HG03575 (cell line): ENCODE data around the gene RPL27.
"Not testable (repeated sequence)": the region's sequence is repeated elsewhere in the genome, so short reads cannot be mapped to it uniquely, and the experiment has no call there.

Experiments used
- ATAC-seq: cut with Tn5 transposase; IDR thresholded peaks from one replicate; pipeline ENCODE4 v1.9.1; 2021; ENCODE audit not compliant: unreplicated experiment, insufficient number of reproducible peaks, low FRiP score; ENCODE audit errors: extremely low read depth

Gene RPL27

DNA sequence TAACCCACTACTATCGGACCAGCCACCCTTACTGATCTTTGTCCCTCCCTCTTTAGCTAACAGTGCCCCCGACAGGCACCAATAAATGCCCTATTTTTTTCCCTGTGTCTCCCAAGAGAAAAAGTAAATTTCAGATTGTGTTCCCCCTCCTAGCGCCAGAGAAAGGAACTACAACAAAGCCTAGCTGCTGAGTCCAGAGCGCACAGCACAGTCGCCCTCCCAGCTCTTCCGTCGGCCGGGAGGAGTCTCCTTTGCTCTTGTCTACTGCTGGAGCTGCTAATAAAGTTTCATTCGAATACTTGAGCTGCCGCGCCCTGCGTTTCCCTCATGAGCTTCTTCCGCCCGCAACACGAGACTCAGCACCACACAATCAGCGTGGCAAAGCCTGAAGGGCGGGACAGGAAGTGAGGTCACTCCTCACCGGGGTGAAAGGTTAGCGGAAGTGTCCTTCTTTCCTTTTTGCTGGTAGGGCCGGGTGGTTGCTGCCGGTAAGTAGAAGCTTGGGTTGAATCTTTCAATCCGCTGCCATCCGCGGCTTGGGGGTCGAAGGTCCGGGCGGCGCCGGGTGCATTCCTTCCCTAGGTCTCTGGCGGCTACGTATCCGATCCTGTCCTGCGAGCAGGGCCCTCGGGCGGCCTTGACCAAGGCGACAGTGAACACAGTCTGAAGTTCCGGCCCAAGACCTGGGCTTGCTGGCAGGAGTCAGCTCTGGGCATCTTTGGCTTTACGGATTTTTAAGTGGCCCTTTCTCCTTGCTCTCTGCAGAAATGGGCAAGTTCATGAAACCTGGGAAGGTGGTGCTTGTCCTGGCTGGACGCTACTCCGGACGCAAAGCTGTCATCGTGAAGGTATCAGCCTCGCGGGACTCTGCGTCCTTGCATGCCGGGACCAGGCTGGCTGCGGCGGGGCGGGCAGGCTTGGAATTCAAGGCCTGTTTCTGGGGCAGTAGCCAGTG, at the start of gene RPL27:
TSS of gene RPL27 (plus strand) at position 436 of the 955 bp plus-strand sequence. CDS start at position 768, 332 bp downstream.
- ATAC-seq: peak; percentile 57

DNA sequence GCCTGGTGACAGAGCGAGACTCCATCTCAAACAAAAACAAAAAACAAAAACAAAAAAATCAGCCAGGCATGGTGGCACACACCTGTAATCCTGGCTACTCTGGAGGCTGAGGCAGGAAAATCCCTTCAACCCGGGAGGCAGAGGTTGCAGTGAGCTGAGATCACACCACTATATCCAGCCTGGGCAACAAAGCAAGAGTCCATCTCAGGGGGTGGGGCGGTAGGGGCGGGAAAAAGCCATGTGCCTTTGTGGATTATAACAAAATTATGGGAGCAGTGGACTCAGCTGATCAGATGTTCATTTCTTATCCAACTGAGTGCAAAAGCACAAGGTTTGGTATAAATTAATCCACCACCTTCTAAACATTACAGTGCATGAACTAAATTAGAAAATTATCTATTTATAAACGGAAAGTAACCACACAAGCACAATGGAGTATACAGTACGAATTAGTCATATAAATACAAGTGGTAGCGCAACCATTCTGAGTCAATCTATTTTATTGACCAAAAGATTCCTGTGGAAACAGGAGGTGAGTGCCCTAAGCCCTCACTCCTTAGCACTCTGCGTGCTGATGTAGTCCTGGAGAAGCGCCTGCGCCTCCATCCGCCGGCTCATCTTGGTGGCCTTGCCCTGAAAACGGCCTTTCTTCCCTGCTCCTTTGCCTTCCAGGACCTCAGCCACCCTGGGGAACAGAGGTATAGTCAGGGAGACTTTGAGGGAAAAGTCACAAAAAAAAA, 48.0 kb upstream of the RPL27 start:
- ATAC-seq: no peak

DNA sequence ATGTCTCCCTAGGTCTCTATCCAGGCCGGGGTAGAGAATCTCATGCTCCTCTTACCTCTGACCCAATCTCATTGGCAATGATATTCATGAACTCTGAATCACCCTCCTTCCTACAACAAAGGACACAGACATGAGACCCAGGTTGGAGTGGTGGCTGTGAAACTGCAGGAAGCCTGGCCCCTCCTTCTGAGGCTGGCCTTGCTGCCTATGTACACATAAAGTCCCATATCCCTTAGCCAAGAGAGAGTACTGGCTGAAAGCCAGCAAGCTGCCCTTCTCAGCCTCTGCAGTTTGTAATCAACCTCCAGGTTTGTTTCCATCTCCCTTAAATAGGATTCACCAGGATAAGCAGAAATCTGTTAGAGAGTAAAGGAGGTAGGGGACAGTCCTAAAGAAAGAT, 44.5 kb upstream of the RPL27 start:
- no peak for ATAC-seq

DNA sequence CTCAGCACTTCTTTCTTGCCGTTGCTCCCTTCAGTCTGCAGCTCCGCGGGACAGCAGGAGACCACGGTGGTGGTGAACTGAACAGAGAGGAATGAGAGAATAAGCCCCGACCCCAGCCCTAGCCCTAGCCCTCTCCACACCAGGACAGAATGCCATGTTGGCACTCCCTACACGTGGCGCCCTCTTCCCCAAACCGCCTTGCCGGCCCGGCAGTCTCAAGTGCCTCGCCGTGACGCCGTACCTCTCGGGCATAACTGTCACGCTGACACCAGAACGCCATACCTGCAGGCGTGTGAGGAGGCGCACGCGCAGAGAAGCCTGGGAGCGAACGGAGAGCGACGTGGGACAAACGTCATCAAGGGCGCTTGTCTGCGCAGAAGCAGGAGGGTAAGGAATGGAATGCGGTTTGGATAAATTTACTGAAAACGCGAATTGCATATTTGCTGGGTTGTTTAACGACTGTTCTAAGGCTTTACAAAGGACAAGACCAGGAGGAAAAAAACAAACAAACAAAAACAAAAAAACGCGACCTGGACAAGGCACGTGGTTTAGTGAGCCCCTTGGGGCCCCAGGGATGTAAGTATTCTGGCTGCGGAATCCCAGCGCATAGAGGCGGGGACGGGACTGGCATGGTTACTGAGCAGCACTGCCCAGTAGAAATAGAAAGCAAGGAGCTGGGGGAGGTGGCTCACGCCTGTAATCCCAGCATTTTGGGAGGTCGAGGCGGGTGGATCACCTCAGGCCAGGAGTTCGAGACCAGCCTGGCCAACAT, 33.9 kb upstream of the RPL27 start, which contains the start of gene AARSD1:
TSS of gene AARSD1 (minus strand) at position 294 of the 772 bp plus-strand sequence. CDS start at position 280, 14 bp downstream.
- ATAC-seq: no peak

DNA sequence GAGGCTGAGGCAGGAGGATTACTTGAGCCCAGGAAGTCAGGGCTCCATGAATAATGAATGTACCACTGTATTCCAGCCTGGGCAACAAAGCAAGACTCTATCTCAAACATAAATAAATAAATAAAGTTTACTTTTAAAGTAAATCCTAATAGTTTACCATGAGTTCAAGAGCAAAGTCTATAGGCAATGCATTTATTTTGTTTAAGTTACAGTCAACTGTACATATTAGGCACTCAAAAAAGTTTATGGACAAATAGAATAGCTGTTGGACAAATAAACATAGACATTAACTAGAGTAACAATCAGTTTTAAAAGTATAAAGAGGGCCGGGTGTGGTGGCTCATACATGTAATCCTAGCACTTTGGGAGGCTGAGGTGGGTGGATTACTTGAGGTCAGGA, 30.3 kb upstream of the RPL27 start:
- no peak for ATAC-seq

DNA sequence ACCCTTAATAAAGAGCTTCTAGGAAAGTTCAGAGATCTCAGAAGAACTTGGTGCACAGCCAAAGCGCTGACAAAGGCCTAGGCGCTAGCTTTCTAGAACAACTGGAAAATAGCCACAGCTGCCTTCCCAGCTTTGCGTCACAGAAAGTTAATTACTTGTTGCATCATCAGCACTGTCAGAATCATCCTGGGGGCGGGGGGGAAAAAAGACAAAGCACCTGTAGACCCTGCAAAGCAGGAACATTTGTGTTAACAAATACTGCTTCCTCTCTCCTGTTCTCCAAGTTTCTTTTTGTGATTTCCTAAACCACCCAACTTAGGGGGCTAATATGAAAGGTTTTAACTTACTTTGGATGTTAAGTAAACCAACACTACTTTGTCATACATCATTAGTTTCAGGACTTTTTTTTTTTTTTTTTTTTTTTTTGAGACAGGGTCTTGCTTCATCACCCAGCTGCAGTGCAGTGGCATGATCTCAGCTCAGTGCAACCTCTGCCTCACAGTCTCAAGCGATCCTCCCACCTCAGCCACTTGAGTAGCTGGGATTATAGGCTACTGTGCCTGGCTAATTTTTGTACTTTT, 29.1 kb upstream of the RPL27 start:
- no peak for ATAC-seq

DNA sequence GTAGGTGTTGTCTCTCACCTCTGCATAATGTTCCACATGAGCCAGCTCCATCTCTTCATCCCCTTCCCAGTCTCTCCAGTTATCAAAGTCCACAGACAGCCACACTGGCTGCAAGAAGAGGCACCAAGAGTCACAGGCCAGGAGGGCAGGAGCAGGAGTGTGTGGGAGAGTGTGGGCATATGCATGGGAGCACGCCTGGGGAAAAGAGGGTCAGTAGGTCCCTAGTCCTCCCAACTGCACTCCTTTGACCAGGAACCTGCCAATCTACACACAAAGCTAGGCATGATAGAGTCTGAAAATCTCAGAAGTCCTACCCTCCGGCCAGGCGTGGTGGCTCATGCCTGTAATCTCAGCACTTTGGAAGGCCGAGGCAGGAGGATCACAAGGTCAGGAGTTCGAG, 26.6 kb upstream of the RPL27 start:
- ATAC-seq: no peak

DNA sequence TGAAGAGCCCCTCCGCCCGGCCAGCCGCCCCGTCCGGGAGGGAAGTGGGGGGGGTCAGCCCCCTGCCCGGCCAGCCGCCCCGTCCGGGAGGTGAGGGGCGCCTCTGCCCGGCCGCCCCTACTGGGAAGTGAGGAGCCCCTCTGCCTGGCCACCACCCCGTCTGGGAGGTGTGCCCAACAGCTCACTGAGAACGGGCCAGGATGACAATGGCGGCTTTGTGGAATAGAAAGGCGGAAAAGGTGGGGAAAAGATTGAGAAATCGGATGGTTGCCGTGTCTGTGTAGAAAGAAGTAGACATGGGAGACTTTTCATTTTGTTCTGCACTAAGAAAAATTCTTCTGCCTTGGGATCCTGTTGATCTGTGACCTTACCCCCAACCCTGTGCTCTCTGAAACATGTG, 24.9 kb upstream of the RPL27 start:
- ATAC-seq: not testable (repeated sequence)

DNA sequence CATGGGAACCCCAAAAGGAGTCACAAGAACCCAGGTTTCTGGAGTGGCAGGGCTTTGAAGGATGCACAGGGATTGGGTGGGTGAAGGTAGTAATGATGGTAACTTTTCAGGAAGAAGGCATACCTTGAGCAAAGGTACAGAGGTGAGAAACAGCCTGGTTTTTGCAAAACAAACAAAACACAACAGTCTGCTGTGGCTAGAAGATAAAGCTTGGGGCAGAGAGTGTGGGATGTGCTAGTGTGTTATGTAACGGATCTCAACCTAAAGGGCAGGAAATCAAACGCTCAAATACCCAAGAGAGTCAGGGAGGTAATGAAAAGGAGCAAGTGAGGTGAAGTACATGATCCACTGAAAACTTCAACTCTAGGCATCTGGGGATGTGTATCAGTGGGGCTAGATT, 23.0 kb upstream of the RPL27 start:
- no peak for ATAC-seq

GRCh38 chr17:42975701-42976100, 22.5 kb upstream of the RPL27 start:
- not testable (repeated sequence) for ATAC-seq

DNA sequence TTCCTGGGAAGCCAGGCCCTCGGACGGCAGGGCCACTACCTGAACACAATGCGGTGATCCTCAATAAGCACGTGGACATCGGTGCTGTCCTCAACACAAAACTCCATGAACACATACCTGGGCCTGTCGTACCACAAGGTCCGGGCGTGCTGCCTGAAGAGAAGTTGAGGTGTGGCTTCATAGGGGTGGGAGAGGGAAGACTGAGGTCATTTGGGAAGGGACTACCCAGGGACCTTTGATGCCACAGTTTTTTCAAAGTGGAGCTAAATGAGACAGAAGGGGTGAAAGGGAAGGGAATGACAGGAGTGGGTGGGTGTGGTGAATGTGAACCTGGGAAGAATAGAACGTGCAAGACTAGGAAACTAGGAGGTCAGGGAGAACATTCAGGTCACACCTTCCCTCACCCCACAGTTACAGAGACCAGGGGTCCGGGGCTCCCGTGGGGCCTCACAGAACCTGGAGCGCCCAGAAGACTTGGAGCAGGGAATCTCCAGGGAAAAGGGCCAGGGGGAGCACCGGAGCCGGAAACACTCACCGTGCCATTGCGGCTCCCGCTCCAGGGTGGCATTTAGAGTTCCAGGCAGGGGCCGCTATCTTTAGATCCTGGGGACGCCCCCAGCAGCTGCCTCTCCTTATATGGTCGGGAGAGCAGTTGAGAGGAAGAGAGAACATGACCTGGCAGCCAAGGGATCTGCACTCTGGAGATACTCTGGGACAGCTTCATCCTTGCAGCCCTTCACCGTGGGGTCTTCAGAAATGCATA, 18.5 kb upstream of the RPL27 start, which contains the start of gene PTGES3L:
TSS of gene PTGES3L (minus strand) at position 570 of the 763 bp plus-strand sequence. CDS start at position 543, 27 bp downstream.
- no peak for ATAC-seq

GRCh38 chr17:42980274-42980765, 17.9 kb upstream of the RPL27 start, which contains the start of gene RUNDC1:
TSS of gene RUNDC1 (plus strand) at chr17:42980565. CDS start at chr17:42980577, 12 bp downstream.
- no peak for ATAC-seq

DNA sequence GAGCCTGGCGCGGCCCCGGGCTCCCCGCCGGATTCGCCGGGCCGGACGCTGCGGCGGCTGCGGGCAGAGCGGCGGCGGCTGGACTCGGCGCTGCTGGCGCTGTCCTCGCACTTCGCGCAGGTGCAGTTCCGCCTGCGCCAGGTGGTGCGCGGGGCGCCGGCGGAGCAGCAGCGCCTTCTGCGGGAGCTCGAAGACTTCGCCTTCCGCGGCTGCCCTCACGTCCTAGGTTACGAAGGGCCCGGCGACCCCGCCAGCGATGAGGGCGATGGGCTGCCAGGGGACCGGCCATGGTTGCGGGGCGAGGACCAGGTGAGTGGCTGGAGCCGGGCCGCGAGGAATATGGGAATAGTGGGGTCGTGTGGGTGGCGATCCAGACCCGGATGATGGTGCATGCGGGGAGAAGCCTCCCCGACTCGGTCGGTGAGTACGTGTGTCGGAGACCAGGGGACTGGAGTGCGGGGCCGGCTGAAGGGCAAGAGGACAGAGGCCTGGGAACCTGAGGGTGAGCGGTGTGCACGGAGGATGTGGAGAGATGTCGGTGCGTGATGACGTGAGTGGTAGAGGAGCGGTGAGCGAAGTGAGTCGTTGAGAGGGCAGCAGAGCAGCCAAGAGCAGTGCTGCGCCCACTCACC, 17.3 kb upstream of the RPL27 start:
- ATAC-seq: no peak

- ATAC-seq: no peak
Observed at GRCh38 chr17:42982266-42982665, 16.0 kb upstream of the RPL27 start.

DNA sequence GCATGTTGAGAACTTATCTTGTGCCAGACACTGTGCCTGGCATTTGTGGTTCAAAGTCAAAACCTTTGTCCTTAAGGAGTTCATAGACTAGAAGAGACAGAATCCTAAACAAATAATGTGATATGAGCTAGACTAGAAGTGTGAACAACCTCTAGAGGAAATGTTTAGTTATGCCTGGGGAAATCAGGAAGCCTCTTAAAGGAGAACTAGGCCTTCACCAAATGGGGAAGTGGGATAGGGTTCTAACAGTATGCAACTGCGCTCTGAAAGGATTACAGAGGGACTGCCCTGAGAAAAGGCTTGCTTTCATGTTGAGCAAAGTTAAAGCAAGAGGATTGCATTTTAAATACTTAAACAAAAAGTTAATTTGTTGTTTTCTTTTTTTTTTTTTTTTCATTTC, 13.0 kb upstream of the RPL27 start:
- ATAC-seq: no peak

DNA sequence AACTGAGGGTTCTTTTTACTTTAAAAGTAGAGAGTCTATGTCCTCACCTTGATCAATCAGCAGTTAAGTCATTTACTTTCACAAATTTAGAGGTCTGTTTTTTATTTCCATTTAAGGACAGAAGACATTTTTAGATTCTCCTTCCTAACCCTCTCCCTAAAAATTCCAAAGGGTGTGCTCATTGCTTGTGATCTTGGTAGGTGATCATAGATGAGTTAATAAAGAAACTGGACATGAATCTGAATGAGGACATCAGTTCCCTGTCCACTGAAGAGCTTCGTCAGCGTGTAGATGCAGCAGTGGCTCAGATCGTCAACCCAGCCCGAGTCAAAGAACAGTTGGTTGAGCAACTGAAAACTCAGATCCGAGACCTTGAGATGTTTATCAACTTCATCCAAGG, 9.1 kb upstream of the RPL27 start:
- no peak for ATAC-seq
